Measurements from ENCODE around the gene PTX4.

- TF ChIP-seq, protein P1, sequence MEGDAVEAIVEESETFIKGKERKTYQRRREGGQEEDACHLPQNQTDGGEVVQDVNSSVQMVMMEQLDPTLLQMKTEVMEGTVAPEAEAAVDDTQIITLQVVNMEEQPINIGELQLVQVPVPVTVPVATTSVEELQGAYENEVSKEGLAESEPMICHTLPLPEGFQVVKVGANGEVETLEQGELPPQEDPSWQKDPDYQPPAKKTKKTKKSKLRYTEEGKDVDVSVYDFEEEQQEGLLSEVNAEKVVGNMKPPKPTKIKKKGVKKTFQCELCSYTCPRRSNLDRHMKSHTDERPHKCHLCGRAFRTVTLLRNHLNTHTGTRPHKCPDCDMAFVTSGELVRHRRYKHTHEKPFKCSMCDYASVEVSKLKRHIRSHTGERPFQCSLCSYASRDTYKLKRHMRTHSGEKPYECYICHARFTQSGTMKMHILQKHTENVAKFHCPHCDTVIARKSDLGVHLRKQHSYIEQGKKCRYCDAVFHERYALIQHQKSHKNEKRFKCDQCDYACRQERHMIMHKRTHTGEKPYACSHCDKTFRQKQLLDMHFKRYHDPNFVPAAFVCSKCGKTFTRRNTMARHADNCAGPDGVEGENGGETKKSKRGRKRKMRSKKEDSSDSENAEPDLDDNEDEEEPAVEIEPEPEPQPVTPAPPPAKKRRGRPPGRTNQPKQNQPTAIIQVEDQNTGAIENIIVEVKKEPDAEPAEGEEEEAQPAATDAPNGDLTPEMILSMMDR (IDR thresholded peaks at IDR 0.05; ENCODE audit: low read depth, low read length, missing input control) = no peak
- TF ChIP-seq FOXA1 (IDR thresholded peaks at IDR 0.05) = no peak
- TF ChIP-seq RAD21 (IDR thresholded peaks at IDR 0.05) = no peak
- TF ChIP-seq JUND (IDR thresholded peaks at IDR 0.05) = no peak
- TF ChIP-seq ZBTB33 (IDR thresholded peaks at IDR 0.05) = no peak
- TF ChIP-seq, protein P2, sequence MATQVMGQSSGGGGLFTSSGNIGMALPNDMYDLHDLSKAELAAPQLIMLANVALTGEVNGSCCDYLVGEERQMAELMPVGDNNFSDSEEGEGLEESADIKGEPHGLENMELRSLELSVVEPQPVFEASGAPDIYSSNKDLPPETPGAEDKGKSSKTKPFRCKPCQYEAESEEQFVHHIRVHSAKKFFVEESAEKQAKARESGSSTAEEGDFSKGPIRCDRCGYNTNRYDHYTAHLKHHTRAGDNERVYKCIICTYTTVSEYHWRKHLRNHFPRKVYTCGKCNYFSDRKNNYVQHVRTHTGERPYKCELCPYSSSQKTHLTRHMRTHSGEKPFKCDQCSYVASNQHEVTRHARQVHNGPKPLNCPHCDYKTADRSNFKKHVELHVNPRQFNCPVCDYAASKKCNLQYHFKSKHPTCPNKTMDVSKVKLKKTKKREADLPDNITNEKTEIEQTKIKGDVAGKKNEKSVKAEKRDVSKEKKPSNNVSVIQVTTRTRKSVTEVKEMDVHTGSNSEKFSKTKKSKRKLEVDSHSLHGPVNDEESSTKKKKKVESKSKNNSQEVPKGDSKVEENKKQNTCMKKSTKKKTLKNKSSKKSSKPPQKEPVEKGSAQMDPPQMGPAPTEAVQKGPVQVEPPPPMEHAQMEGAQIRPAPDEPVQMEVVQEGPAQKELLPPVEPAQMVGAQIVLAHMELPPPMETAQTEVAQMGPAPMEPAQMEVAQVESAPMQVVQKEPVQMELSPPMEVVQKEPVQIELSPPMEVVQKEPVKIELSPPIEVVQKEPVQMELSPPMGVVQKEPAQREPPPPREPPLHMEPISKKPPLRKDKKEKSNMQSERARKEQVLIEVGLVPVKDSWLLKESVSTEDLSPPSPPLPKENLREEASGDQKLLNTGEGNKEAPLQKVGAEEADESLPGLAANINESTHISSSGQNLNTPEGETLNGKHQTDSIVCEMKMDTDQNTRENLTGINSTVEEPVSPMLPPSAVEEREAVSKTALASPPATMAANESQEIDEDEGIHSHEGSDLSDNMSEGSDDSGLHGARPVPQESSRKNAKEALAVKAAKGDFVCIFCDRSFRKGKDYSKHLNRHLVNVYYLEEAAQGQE (IDR thresholded peaks at IDR 0.05) = no peak
Measured at GRCh38 chr16:1447965-1448364, 40.8 kb downstream of the PTX4 start.

All from liver (tissue), 3 donors.